ENCODE measurements around the gene PCDHGB5. TPM values are rescaled to one million over a fixed set of nuclear protein-coding genes. Genes with fewer than 3 reads are reported as not detected.
"Not testable (repeated sequence)": the region's sequence is repeated elsewhere in the genome, so short reads cannot be mapped to it uniquely, and the experiment has no call there.

The PCDHGB5 gene
- total and polyA plus RNA-seq, 2 of the 13 experiments (the other 11 are each of a cell fraction or from before 2014, with no cell fraction given) = 0.08 to 0.44 TPM

DNA sequence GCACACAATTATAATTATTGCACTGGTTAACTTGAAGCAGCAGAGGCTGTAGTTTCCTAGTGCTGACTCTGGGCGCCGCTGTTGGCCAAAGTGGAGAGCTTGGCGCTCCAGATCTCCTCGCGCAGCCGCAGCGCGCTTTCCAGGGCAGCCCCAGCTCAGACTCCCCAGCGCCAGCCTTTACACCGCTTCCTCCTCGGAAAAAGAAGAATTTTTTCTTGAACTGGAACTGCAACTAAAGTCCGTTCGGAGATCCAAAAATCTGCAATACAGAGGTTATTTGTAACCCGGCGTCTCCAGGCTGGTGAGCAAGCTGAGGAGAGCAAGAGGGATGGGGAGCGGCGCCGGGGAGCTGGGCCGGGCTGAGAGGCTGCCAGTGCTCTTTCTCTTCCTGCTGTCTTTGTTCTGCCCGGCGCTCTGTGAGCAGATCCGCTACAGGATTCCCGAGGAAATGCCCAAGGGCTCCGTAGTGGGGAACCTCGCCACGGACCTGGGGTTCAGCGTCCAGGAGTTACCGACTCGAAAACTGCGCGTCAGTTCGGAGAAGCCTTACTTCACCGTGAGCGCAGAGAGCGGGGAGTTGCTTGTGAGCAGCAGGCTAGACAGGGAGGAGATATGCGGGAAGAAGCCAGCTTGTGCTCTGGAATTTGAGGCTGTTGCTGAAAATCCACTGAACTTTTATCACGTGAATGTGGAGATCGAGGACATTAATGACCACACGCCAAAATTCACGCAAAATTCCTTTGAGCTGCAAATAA is 10.0 kb upstream of the PCDHGB5 start, which contains the start of gene PCDHGB4:
TSS of gene PCDHGB4 (plus strand) at position 142 of the 755 bp plus-strand sequence. CDS start at position 329, 187 bp downstream.
- in situ Hi-C loops (cut with HindIII; ENCODE audit: extremely low pct_ligation_motif_present, low pct_unique_long_range_greater_than_20kb); H3K79me2 ChIP-seq (ENCODE audit: insufficient read depth, low read length); H4K20me1 ChIP-seq (ENCODE audit: insufficient read depth, low read length); H2AFZ ChIP-seq (ENCODE audit: low read length); H3K27me3 ChIP-seq (ENCODE audit: control insufficient read depth in 1 of 2, insufficient read depth in 2 of 2, low read length in 2 of 2); H3K27ac ChIP-seq (ENCODE audit: extremely low read length, insufficient read depth, low read length); H3K9ac ChIP-seq (ENCODE audit: insufficient read depth, low read depth, low read length); intact Hi-C loops (cut with micrococcal nuclease; ENCODE audit: unreplicated experiment); H3K4me1 ChIP-seq (ENCODE audit: insufficient read depth, low read length); H3K36me3 ChIP-seq (replicated peaks in 1 of 2; ENCODE audit: control insufficient read depth in 1 of 2, insufficient read depth in 2 of 2, low read length in 2 of 2): not testable (repeated sequence)
- H3K9me3 ChIP-seq (ENCODE audit: low read length) = peaks cover 18% of the 10 kb centered on the region
- peak within 1 kb of the TSS; percentile 51 for H3K4me2 ChIP-seq (ENCODE audit: low read depth, low read length)
- DNase-seq (ENCODE audit: low spot score) = peak; percentile 16
- TF ChIP-seq, protein P1, sequence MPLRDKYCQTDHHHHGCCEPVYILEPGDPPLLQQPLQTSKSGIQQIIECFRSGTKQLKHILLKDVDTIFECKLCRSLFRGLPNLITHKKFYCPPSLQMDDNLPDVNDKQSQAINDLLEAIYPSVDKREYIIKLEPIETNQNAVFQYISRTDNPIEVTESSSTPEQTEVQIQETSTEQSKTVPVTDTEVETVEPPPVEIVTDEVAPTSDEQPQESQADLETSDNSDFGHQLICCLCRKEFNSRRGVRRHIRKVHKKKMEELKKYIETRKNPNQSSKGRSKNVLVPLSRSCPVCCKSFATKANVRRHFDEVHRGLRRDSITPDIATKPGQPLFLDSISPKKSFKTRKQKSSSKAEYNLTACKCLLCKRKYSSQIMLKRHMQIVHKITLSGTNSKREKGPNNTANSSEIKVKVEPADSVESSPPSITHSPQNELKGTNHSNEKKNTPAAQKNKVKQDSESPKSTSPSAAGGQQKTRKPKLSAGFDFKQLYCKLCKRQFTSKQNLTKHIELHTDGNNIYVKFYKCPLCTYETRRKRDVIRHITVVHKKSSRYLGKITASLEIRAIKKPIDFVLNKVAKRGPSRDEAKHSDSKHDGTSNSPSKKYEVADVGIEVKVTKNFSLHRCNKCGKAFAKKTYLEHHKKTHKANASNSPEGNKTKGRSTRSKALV (CRISPR knock-in tag; IDR thresholded peaks at IDR 0.05) = peak; percentile 46; the same call in 1 of the 2 replicates
- TF ChIP-seq, protein P2, sequence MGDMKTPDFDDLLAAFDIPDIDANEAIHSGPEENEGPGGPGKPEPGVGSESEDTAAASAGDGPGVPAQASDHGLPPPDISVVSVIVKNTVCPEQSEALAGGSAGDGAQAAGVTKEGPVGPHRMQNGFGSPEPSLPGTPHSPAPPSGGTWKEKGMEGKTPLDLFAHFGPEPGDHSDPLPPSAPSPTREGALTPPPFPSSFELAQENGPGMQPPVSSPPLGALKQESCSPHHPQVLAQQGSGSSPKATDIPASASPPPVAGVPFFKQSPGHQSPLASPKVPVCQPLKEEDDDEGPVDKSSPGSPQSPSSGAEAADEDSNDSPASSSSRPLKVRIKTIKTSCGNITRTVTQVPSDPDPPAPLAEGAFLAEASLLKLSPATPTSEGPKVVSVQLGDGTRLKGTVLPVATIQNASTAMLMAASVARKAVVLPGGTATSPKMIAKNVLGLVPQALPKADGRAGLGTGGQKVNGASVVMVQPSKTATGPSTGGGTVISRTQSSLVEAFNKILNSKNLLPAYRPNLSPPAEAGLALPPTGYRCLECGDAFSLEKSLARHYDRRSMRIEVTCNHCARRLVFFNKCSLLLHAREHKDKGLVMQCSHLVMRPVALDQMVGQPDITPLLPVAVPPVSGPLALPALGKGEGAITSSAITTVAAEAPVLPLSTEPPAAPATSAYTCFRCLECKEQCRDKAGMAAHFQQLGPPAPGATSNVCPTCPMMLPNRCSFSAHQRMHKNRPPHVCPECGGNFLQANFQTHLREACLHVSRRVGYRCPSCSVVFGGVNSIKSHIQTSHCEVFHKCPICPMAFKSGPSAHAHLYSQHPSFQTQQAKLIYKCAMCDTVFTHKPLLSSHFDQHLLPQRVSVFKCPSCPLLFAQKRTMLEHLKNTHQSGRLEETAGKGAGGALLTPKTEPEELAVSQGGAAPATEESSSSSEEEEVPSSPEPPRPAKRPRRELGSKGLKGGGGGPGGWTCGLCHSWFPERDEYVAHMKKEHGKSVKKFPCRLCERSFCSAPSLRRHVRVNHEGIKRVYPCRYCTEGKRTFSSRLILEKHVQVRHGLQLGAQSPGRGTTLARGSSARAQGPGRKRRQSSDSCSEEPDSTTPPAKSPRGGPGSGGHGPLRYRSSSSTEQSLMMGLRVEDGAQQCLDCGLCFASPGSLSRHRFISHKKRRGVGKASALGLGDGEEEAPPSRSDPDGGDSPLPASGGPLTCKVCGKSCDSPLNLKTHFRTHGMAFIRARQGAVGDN (CRISPR knock-in tag; IDR thresholded peaks at IDR 0.05) = peak; percentile 3; the same call in 1 of the 2 replicates
- TF ChIP-seq, protein P3, sequence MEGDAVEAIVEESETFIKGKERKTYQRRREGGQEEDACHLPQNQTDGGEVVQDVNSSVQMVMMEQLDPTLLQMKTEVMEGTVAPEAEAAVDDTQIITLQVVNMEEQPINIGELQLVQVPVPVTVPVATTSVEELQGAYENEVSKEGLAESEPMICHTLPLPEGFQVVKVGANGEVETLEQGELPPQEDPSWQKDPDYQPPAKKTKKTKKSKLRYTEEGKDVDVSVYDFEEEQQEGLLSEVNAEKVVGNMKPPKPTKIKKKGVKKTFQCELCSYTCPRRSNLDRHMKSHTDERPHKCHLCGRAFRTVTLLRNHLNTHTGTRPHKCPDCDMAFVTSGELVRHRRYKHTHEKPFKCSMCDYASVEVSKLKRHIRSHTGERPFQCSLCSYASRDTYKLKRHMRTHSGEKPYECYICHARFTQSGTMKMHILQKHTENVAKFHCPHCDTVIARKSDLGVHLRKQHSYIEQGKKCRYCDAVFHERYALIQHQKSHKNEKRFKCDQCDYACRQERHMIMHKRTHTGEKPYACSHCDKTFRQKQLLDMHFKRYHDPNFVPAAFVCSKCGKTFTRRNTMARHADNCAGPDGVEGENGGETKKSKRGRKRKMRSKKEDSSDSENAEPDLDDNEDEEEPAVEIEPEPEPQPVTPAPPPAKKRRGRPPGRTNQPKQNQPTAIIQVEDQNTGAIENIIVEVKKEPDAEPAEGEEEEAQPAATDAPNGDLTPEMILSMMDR (CRISPR knock-in tag; IDR thresholded peaks at IDR 0.05) = peak; percentile 66
- TF ChIP-seq RAD21 (CRISPR knock-in tag; IDR thresholded peaks at IDR 0.05) (peak; percentile 59), KDM2A (CRISPR knock-in tag; IDR thresholded peaks at IDR 0.05; ENCODE audit: borderline replicate concordance, low read depth) (peak; percentile 31; the same call in 1 of the 2 replicates), STAG1 (CRISPR knock-in tag; IDR thresholded peaks at IDR 0.05) (peak; percentile 64), PHF8 (CRISPR knock-in tag; IDR thresholded peaks at IDR 0.05) (0 out of 2 replicates have a peak, but pooled peaks have one; percentile 19)
- peak within 1 kb of the TSS in 2 of 3 experiments; percentile 39 to 50; a peak in 4 of 6 replicates for H3K4me3 ChIP-seq (replicated peaks in 1 of 3; ENCODE audit: insufficient read depth in 1 of 3, low read depth in 2 of 3, low read length in 3 of 3)
- TSS peak; percentile 47 for BruUV-seq (replicated peaks)
- peak; percentile 44 for FAIRE-seq
- ChIA-PET POLR2A (interaction anchor here (1.2 kb wide), 1 partner anchor 67 kb away, joined by 3 read pairs; the partner anchor contains the start of gene TAF7), CTCF (ENCODE audit: low intra/inter-chr PET ratio, low total read pairs) (interaction anchor here (0.6 to 1.5 kb wide), 3 partner anchors 137 to 177 kb away, joined by 3 to 8 read pairs (median 3); no protein-coding TSS in a partner anchor)
- ATAC-seq = peak; percentile 96
- 46% methylated on average over 18 of the region's 40 CpGs for whole genome bisulfite sequencing (ENCODE audit: low lambda C conversion rate)
